HAP-1 (cell line): ENCODE results near the gene PLEKHM2.

ENCODE experiments used
- DNase-seq, 2 experiments: peaks; one replicate each; pipeline ENCODE4 v3.0.0-alpha.2; 2016 to 2020; ENCODE audit warnings: low spot score in 2 of 2
- H3K27me3 ChIP-seq: fragments of 250-450 bp; sonication (Bioruptor Pico); 2 replicates; pipeline ENCODE4 v1.5.1; 2020; ENCODE audit warnings: low read depth, mild to moderate bottlenecking, moderate library complexity
- H3K36me3 ChIP-seq: fragments of 250-450 bp; sonication (Bioruptor Pico); replicated peaks from 2 replicates; pipeline ENCODE4 v1.5.1; 2020; ENCODE audit warnings: mild to moderate bottlenecking
- H3K4me1 ChIP-seq: fragments of 250-450 bp; sonication (Bioruptor Pico); 2 replicates; pipeline ENCODE4 v1.5.1; 2020; ENCODE audit warnings: mild to moderate bottlenecking
- H3K4me3 ChIP-seq: fragments of 250-450 bp; sonication (Bioruptor Pico); 2 replicates; pipeline ENCODE4 v1.5.1; 2020; ENCODE audit warnings: mild to moderate bottlenecking, moderate library complexity
- H3K9me3 ChIP-seq: fragments of 250-450 bp; sonication (Bioruptor Pico); 2 replicates; pipeline ENCODE4 v1.5.1; 2020; ENCODE audit warnings: mild to moderate bottlenecking, moderate library complexity
- in situ Hi-C: fragments of 300-500 bp; cut with MboI; formaldehyde crosslinking; loops from 3 replicates; pipeline ENCODE4 v1.14.3; 2020; ENCODE audit warnings: low sequenced_read_pairs, inconsistent platforms, mixed read lengths

The PLEKHM2 gene

DNA sequence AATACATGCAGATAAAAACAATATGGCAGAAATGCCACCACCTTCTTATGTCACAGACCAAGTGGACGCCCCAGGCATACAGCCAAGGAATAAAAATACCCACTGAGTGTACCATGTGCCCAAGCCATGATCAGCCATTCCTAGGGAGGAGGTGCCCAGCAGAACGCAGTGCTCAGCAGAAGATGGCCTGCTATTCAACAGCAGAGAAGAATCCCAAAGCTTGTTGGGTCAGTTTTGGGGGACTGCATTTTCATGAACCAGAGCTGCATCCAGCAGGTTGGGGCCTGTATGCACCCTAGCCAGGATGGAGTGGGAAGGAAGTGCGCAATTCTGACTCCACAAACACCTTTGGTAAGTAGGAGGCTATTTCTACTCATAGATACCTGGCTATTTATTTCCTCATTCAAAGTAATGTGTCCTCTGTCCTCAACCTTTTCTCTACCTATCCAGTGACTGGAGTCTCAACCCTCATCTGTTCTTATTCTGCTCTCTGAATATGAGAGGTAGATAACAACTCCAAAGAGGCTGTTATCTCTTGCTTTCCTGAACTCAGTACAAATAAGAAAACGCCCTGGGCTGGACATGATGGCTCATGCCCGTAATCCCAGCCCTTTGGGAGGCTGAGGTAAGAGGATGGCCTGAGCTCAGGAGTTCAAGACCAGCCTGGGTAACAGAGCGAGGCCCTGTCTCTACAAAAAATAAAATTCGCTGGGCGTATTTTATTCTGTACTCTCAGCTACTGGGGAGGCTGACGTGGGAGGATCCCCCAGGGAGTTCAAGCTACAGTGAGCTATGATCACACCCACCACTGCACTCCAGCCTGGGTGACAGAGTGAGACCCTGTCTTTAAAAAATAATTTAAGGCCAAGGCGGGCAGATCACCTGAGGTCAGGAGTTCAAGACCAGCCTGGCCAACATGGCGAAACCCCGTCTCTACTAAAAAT is 2.5 kb upstream of the PLEKHM2 start:
- DNase-seq = no peak

DNA sequence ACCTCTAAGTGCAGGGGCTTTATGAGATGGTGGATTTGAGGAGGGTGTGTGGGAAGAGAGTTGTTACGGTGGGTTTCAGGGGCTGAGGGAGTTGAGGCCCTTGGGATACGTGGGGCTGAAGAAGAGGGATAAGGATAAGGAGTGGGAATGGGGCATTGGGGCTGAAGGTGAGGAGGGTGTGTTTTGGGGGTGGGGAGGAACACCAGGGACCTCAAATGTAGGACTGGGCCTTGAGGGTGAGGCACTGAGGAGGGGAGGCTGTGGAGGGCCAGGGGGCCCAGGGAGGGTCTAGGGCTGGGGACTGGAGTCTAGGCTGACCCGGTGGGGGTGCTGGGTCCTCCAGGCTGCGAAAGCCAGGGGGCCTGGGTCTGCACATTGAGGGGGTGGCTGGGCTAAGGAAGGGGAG is 1.2 kb upstream of the PLEKHM2 start:
- no peak for DNase-seq
- in situ Hi-C loops = no loop called here
- H3K4me3 ChIP-seq = no peak overlapping the region
- peaks cover 13% of the 10 kb centered on the region for H3K4me1 ChIP-seq
- no peaks in the 10 kb centered on the region for H3K27me3 ChIP-seq
- no peaks in the 10 kb centered on the region for H3K9me3 ChIP-seq
- H3K36me3 ChIP-seq = 0 out of 2 replicates have a peak, but pooled peaks cover 6% of the 10 kb centered on the region

More for the DNA sequence above, 2.5 kb upstream of the PLEKHM2 start:
- in situ Hi-C loops = no loop called here
- 0 out of 2 replicates have a peak, but pooled peaks cover 6% of the 10 kb centered on the region for H3K36me3 ChIP-seq
- H3K4me1 ChIP-seq = peaks cover 13% of the 10 kb centered on the region
- no peak overlapping the region for H3K4me3 ChIP-seq
- no peaks in the 10 kb centered on the region for H3K27me3 ChIP-seq
- H3K9me3 ChIP-seq = no peaks in the 10 kb centered on the region

DNA sequence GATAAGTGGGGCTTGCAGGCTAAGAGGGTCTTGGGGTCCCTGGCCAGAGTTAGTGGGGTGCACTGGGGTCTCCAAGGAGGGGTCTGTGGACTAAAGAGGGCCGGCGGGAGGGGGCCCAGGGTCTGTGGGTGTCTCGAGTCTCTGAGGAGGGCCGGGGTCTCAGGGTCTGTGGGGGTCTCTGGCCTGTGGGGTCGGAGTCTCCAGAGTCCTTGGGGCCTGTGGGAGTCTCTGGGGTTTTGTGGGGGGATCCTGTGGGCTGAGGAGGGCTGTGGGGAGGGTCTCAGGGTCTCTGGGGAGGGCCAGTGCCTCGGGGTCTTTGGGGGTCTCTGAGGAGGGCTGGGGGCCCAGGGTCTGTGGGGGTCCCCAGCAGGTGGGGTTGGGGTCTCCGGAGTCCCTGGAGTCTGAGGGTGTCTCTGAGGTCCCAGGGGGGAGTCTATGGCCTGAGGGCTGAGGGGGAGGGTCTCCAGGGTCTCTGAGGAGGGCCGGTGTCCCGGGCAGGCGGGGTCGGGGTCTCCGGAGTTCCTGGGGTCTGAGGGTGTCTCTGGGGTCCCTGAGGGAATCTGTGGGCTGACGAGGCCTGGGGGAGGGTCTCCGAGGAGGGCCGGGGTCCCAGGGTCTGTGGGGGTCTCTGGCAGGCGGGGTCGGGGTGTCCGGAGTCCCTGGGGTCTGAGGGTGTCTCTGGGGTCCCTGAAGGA is 628 bp upstream of the PLEKHM2 start:
- Histone ChIP-seq H3K36me3 (0 out of 2 replicates have a peak, but pooled peaks cover 6% of the 10 kb centered on the region), H3K9me3 (no peaks in the 10 kb centered on the region), H3K4me3 (peak overlapping the region; percentile 46), H3K27me3 (no peaks in the 10 kb centered on the region), H3K4me1 (peaks cover 13% of the 10 kb centered on the region)
- in situ Hi-C loops = no loop called here
- no peak for DNase-seq

DNA sequence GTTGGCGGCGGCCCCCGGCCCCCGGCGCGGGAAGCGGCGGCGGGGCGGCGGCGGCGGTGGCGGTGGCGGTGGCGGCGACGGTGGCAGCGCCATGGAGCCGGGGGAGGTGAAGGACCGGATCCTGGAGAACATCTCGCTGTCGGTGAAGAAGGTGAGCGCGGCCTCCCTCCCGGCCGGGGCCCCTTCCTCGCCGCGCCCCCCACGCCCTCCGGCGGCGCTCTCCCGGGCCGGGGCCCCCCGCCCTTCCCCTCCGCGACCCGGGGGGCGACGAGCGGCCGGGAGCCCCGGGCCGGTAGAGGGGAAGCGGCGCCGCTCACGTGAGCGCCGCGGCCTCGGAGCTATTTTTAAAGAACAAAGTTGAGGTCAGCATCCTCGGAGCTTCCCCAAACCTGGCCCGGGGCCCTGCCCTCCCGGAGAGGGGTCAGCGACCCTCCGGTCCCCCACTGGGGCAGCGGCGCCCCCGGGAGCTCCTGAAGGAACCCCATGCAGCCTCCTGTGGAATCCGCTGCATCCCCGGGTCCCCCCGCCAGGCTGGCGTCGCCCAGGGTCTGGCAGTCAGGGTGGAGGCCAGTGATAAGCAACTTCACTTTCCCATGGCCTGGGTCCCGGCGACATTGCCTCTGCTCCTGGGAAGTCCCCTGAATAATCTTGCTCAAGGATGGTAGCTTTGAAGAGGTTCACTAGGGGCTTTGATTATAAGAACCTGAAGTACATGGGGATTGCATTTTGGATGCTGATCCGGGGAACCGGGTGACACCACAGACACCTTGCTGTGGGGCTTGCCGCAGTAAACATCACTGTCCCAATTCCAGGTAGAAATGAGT is 560 bp downstream of the PLEKHM2 start:
- peak; percentile 28 to 60 for DNase-seq
- peaks cover 13% of the 10 kb centered on the region for H3K4me1 ChIP-seq
- H3K4me3 ChIP-seq = peak overlapping the region; percentile 74
- in situ Hi-C loops = no loop called here
- H3K27me3 ChIP-seq = no peaks in the 10 kb centered on the region
- 0 out of 2 replicates have a peak, but pooled peaks cover 6% of the 10 kb centered on the region for H3K36me3 ChIP-seq
- no peaks in the 10 kb centered on the region for H3K9me3 ChIP-seq

DNA sequence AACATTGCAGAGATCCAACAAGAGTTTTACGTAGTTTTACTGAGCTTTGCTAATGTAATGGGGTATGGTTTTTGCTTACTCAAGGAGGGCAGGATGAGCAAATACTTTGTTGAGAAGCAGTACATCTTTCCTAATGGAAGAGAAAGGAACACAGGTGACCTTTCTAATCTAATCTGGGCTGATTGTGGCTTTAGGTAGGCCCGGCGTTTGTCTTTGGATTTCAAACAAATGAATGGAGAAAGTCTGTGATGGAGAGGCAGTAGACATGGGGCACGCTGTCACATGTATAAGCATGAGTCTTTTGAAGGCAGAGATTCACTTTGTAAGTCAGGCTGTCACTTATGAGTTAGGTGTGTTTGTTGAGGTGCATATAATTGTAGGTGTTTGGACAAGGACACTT is 1.7 kb downstream of the PLEKHM2 start:
- H3K9me3 ChIP-seq = no peaks in the 10 kb centered on the region
- H3K4me1 ChIP-seq = peaks cover 13% of the 10 kb centered on the region
- in situ Hi-C loops = no loop called here
- no peaks in the 10 kb centered on the region for H3K27me3 ChIP-seq
- 0 out of 2 replicates have a peak, but pooled peaks cover 6% of the 10 kb centered on the region for H3K36me3 ChIP-seq
- H3K4me3 ChIP-seq = peak overlapping the region; percentile 10
- DNase-seq = no peak

DNA sequence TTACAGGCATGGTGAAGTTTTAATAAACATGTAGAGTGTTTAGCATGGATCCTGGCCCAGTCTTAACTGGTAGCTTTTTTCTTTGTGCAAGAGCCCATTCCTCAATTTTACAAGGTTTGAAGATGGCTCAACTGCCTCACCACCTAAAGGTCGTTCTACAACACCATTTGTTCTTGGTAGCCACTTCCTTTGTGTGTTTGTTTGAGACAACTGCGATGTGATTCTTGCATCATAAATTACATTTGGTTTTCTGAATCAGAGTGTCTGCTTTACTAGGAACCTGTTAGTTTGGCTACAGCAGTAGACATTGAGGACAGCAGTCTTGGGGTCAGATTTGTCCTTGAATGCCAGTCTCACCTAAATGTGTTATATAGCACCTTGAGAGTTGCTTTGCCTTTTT is 3.3 kb downstream of the PLEKHM2 start:
- Histone ChIP-seq H3K4me3 (no peak overlapping the region), H3K9me3 (no peaks in the 10 kb centered on the region), H3K27me3 (no peaks in the 10 kb centered on the region), H3K4me1 (peaks cover 15% of the 10 kb centered on the region), H3K36me3 (0 out of 2 replicates have a peak, but pooled peaks cover 9% of the 10 kb centered on the region)
- in situ Hi-C loops = no loop called here
- no peak for DNase-seq

DNA sequence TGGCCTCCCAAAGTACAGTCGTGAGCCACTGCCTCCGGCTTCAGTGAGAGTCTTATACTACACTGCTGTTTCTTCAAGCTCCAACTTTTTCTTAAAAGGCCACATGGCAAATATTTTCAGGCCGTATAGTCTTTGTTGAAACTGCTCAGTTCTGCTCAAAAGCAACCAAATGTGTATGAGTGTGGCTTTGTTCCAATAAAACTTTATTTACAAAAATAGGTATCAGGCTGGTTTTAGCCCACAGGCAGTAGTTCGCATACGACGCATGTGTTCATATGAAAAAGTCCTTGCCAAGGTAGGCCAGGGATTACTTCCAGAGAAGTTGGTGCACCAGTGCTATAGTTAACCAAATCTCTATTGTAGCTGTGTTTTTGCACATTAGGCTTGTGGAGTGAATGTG is 6.2 kb downstream of the PLEKHM2 start:
- no peak overlapping the region for H3K4me3 ChIP-seq
- DNase-seq = no peak
- H3K27me3 ChIP-seq = no peaks in the 10 kb centered on the region
- in situ Hi-C loops = no loop called here
- H3K9me3 ChIP-seq = no peaks in the 10 kb centered on the region
- H3K36me3 ChIP-seq = 0 out of 2 replicates have a peak, but pooled peaks cover 9% of the 10 kb centered on the region
- peaks cover 11% of the 10 kb centered on the region for H3K4me1 ChIP-seq

GRCh38 chr1:15691434-15692032 is 7.4 kb downstream of the PLEKHM2 start:
- no peak for DNase-seq
- Histone ChIP-seq H3K4me1 (0 out of 2 replicates have a peak, but pooled peaks cover 2% of the 10 kb centered on the region), H3K36me3 (peaks cover 3% of the 10 kb centered on the region; the same call in 1 of the 2 replicates)

DNA sequence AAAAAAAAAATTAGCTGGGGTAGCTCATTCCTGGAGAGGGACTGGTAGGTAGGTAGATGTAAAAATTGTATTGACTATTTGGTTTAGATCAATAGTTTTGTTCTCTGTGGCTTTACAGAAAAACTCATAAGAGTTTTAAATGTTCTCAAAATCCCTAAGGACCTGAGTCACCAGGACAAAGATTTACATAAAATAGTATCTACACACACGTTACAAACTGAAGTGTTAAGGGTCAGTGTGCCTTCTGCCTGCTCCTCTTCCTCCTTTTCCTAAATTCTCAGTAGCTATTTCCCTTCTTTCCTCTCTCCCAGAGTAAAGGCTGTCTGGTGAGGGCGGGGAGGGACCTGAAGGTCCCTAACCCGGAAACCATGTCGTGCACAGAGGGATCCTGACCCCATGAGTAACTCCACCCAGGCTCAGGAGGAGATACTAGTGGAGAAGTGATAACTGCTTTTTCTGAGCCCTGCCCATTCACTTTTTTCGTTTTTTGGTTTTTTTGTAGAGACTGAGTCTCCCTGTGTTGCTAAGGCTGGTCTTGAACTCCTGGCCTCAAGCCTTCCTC is 8.1 kb downstream of the PLEKHM2 start:
- in situ Hi-C loops = no loop called here
- H3K4me1 ChIP-seq = 0 out of 2 replicates have a peak, but pooled peaks cover 2% of the 10 kb centered on the region
- peaks cover 3% of the 10 kb centered on the region; the same call in 1 of the 2 replicates for H3K36me3 ChIP-seq
- H3K9me3 ChIP-seq = no peaks in the 10 kb centered on the region
- no peak for DNase-seq
- H3K27me3 ChIP-seq = no peaks in the 10 kb centered on the region
- H3K4me3 ChIP-seq = no peak overlapping the region

More at GRCh38 chr1:15691434-15692032, 7.4 kb downstream of the PLEKHM2 start:
- no peaks in the 10 kb centered on the region for H3K27me3 ChIP-seq
- no peaks in the 10 kb centered on the region for H3K9me3 ChIP-seq
- no peak overlapping the region for H3K4me3 ChIP-seq
- in situ Hi-C loops = no loop called here

GRCh38 chr1:15693371-15693770 is 9.3 kb downstream of the PLEKHM2 start:
- in situ Hi-C loops = no loop called here
- H3K4me1 ChIP-seq = 0 out of 2 replicates have a peak, but pooled peaks cover 2% of the 10 kb centered on the region

DNA sequence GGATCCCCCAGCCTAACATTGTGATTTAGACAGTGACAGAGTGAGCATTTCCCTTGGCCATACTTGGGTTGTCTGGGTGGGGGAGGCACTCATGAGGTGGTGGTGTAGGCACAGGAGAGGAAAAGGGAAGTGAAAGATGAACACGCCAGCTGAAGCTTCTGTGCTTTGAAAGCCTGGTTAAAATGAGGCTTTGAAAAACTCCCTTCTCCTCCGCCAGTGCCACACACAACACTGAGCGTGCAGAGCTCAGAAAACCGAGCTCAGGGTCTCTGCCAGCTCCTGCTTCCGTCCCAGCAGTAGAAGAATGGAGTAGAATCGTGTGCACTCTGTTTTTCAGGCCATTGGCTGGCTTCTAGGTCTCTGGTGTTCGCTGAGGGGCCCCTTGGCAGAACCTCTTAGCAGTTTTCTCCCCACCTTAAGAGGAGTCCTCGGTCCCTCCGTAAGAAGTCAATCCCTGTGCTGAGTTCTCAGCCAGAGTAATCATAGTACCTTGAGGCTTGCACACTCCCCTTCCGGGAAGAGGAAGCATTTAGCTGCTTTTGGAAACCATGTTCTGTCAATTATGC is 12.9 kb downstream of the PLEKHM2 start:
- no peaks in the 10 kb centered on the region; the same call in 1 of the 2 replicates for H3K36me3 ChIP-seq
- no peak for DNase-seq
- H3K9me3 ChIP-seq = no peaks in the 10 kb centered on the region
- no peaks in the 10 kb centered on the region for H3K4me1 ChIP-seq
- no peaks in the 10 kb centered on the region for H3K27me3 ChIP-seq
- in situ Hi-C loops = no loop called here
- H3K4me3 ChIP-seq = no peak overlapping the region

More at GRCh38 chr1:15693371-15693770, 9.3 kb downstream of the PLEKHM2 start:
- Histone ChIP-seq H3K36me3 (peaks cover 3% of the 10 kb centered on the region; the same call in 1 of the 2 replicates), H3K9me3 (no peaks in the 10 kb centered on the region), H3K27me3 (no peaks in the 10 kb centered on the region), H3K4me3 (no peak overlapping the region)
- no peak for DNase-seq

DNA sequence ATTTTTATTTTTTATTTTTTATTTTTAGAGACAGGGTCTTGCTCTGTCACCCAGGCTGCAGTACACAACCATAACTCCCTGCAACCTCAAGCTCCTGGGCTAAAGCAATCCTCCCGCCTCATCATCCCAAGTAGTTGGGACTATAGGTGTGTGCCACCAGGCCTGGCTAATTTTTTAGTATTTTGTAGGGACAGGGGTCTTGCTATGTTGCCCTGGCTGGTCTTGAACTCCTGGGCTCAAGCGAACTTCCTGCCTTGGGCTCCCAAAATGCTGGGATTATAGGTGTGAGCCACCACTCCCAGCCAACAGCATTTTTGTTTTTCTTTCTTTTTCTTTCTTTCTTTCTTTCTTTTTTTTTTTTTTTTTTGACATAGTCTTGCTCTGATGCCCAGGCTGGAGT is 14.1 kb downstream of the PLEKHM2 start:
- H3K9me3 ChIP-seq = no peaks in the 10 kb centered on the region
- in situ Hi-C loops = no loop called here

More for the DNA sequence above, 14.1 kb downstream of the PLEKHM2 start:
- Histone ChIP-seq H3K4me3 (no peak overlapping the region), H3K27me3 (no peaks in the 10 kb centered on the region), H3K36me3 (no peaks in the 10 kb centered on the region; the same call in 1 of the 2 replicates), H3K4me1 (no peaks in the 10 kb centered on the region)
- no peak for DNase-seq
